ENCODE data around the gene BCO2.

The BCO2 gene

GRCh38 chr11:112174789-112175598 lies at the start of gene BCO2:
Gene BCO2 (plus strand): TSS chr11:112175512. CDS start chr11:112175602, 90 bp downstream.
- in situ Hi-C loops (cut with HindIII; ENCODE audit: low sequenced_read_pairs): no loop called here
- TF ChIP-seq, protein P1, sequence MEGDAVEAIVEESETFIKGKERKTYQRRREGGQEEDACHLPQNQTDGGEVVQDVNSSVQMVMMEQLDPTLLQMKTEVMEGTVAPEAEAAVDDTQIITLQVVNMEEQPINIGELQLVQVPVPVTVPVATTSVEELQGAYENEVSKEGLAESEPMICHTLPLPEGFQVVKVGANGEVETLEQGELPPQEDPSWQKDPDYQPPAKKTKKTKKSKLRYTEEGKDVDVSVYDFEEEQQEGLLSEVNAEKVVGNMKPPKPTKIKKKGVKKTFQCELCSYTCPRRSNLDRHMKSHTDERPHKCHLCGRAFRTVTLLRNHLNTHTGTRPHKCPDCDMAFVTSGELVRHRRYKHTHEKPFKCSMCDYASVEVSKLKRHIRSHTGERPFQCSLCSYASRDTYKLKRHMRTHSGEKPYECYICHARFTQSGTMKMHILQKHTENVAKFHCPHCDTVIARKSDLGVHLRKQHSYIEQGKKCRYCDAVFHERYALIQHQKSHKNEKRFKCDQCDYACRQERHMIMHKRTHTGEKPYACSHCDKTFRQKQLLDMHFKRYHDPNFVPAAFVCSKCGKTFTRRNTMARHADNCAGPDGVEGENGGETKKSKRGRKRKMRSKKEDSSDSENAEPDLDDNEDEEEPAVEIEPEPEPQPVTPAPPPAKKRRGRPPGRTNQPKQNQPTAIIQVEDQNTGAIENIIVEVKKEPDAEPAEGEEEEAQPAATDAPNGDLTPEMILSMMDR (IDR thresholded peaks at IDR 0.05; ENCODE audit: low read depth, low read length): peak; percentile 87
- H3K4me3 ChIP-seq (ENCODE audit: low read depth, low read length): peak within 1 kb of the TSS; percentile 43
- peak; percentile 76 for DNase-seq (ENCODE audit: low read depth, low spot score)

GRCh38 chr11:112127056-112127455 lies 48.3 kb upstream of the BCO2 start:
- DNase-seq (ENCODE audit: low read depth, low spot score): no peak
- TF ChIP-seq, protein P1 (IDR thresholded peaks at IDR 0.05; ENCODE audit: low read depth, low read length): no peak
- no peak overlapping the region for H3K4me3 ChIP-seq (ENCODE audit: low read depth, low read length)
- in situ Hi-C loops (cut with HindIII; ENCODE audit: low sequenced_read_pairs): no loop called here

- DNase-seq (ENCODE audit: low read depth, low spot score): peak; percentile 75
- TF ChIP-seq, protein P1 (IDR thresholded peaks at IDR 0.05; ENCODE audit: low read depth, low read length): no peak
- in situ Hi-C loops (cut with HindIII; ENCODE audit: low sequenced_read_pairs): no loop called here
- H3K4me3 ChIP-seq (ENCODE audit: low read depth, low read length): no peak overlapping the region
Measured at GRCh38 chr11:112128483-112129121, 46.7 kb upstream of the BCO2 start.

GRCh38 chr11:112129656-112130055 lies 45.7 kb upstream of the BCO2 start:
- in situ Hi-C loops (cut with HindIII; ENCODE audit: low sequenced_read_pairs): no loop called here
- TF ChIP-seq, protein P1 (IDR thresholded peaks at IDR 0.05; ENCODE audit: low read depth, low read length): no peak
- H3K4me3 ChIP-seq (ENCODE audit: low read depth, low read length): no peak overlapping the region
- DNase-seq (ENCODE audit: low read depth, low spot score): no peak

DNA sequence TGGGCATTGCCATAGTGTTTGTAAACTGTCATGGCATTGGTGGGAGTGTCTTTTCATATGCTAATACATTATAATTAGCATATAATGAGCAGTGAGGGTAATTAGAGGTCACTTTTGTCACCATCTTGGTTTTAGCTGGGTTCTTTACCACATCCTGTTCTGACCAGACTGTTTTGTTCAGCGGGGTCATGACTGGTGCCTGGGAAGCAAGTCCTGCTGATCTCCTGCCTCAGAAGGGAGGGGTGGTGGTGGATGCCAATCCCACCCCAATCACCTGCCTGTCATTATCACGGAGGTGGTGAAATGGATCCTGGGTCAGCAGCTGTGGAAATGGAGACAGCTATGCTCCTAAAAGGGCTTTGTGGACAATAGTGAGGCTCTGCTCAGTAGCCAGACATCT lies 42.6 kb upstream of the BCO2 start:
- TF ChIP-seq, protein P1 (IDR thresholded peaks at IDR 0.05; ENCODE audit: low read depth, low read length): no peak
- DNase-seq (ENCODE audit: low read depth, low spot score): no peak
- H3K4me3 ChIP-seq (ENCODE audit: low read depth, low read length): no peak overlapping the region
- in situ Hi-C loops (cut with HindIII; ENCODE audit: low sequenced_read_pairs): no loop called here

DNA sequence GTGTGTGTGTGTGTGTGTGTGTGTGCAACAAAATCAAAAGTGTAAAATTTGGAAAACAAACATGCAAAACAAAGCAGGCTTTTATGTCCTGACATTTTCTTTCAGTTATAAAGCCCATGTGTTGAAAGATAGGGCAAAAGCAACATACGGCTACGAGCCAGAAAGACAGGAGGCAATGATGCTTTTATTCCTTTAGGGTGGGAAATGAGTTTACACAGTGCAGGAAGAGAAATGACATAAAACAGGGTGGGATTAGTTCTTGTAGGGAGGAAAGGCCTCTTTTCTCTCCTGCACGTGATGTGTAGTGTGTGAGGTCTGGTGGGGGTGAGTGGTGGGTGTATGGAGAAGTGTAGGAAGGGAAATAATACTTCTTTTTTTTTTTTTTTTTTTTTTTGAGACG lies 40.8 kb upstream of the BCO2 start:
- TF ChIP-seq, protein P1 (IDR thresholded peaks at IDR 0.05; ENCODE audit: low read depth, low read length): no peak
- in situ Hi-C loops (cut with HindIII; ENCODE audit: low sequenced_read_pairs): no loop called here
- no peak for DNase-seq (ENCODE audit: low read depth, low spot score)
- no peak overlapping the region for H3K4me3 ChIP-seq (ENCODE audit: low read depth, low read length)
